GM10847 (cell line): ENCODE data around the gene G3BP2.

Source experiments
- POLR2A ChIP-seq: IDR thresholded peaks from 2 replicates; pipeline ENCODE4 v1.6.1; 2011; ENCODE audit not compliant: insufficient read length; ENCODE audit errors: extremely low read depth

Gene G3BP2

DNA sequence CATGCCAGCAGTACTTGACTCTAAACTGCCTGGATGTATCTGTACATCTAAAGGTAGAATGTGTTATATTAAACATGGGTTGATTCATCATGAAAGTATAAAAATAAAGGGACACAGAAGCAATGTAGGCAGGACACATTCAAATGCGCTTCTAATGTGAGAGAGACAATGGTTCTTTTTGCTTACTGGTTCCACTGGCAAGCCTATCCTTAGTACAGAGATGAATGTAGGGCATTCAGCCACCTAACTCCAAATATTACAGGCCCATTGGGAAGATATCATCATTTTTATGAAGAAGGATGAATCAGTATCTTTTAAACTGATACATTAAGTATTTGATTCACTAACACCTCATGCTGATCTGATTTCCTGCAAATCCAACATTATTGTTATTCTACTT, 60.9 kb downstream of the G3BP2 start:
- no peak for TF ChIP-seq POLR2A

DNA sequence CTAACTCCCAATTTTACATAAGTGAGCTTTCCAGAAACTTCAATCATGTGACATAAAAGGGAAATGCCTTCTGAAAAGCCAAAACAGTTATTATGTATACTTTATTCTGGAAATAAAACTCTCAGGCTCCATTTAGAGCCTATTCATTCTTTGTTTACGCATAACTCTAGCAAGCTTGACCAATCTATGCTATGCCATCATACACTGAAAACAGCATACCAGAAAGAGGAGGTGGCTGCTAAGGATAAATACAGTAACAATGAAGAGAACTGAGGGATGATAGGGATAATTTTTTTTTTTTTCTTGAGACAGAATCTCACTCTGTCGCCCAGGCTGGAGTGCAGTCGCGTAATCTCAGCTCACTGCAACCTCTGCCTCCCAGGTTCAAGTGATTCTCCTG, 67.3 kb downstream of the G3BP2 start:
- TF ChIP-seq POLR2A, result no peak

DNA sequence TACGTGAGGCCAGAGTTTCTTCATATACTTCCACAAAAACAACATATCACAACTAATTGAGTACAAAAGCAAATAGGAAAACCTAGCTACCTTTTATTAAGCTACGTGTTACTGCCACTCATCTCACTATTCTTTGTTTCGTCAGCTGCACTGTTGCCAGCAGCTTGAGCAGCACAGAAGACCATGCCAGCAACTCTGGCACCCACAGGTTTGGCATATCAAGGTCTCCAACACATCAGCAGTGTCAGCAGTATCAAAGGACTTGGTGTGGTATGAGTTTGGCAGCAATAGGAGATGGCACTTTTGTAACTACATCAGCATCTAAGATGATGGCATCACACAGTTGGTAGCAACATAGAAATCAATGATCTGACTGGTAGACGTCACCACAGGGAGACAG, 73.6 kb downstream of the G3BP2 start:
- no peak for TF ChIP-seq POLR2A

DNA sequence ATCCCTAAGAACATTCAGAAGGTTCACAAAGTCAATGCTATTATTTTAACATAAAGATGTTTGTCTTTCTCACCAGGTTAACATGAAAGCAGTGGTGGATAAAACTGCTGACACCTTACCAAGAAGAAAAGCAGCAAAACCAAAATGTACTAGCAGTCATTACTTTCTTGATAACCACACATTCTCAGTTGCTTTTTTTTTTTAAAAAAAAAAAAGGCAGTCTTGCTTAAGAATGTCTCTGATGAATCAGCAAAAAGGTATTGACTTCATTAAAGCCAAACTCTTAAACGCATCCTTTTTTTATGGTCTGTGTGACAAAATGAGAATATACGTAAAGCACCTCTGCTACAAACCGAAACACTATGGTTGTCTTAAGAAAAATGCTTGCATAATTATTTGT, 74.8 kb downstream of the G3BP2 start:
- no peak for TF ChIP-seq POLR2A

DNA sequence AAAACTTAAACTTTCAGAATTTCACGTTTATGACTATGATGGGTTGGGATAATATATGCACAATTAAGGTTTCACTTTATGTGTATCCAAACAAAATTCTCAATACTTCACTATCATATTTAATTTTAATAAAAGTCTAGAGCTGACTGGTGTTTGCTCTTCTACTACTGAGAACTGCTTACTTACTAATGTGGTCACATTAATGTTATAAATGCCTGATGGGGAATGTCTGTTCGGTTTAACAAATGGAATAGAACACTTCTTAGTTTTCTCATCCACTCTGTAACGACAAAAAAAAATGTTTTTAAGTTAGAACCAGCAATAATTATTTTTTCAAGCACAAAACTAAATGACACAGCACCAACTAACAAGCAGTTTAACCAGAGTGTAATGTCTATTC, 77.2 kb downstream of the G3BP2 start:
- TF ChIP-seq POLR2A, result no peak

DNA sequence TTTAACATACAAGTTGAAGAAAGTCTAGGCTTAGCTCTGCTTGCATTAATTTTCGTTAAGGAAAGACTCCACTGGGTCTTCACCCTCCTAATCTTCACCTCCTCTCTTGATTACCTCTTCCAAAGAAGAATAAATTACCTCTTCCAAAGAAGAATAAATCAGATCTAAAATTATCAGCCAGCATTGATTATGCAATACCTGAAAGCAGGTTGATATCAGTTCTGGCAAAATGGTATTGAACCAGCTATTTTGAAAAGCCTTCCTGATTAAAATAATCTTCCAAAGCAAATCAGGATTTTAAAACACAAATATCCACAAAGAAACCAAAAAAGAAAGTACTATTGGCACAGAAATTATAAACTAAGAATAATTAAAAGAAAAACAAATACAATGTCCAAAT, 79.8 kb downstream of the G3BP2 start:
- no peak for TF ChIP-seq POLR2A
